GM18519 (cell line): ENCODE measurements around the gene GTF2H4.

Experiments used
- ATAC-seq: cut with Tn5 transposase; IDR thresholded peaks from one replicate; pipeline ENCODE4 v1.9.1; 2021; ENCODE audit warnings: mild to moderate bottlenecking, moderate library complexity; ENCODE audit not compliant: unreplicated experiment, low FRiP score

Gene GTF2H4

DNA sequence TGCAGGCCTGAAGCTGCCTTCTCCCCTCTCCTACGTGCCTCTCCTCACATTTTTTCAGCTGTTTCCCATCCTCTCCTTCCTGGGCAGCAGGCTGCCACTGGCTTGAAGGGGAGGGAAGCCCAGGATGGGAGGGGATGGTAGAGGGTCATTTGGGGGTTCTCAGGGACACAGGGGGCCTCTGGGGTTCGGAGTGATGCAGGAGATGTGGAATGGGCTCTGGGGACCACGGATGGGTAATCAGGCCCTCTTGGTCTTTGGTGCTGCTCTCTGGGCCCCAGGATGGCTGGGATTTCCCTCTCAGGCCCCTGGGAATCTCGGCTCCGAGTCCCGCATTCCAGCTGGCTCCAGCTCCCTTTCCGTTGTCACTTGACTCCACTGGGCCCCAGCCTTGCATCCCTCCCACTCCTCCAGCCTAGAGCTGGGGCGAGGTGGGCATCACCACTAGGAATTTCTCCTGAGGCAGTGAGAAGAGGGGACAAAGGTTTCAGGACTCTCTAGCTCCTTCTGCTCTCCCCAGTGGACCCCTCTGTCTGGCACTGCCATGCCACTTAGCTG lies 25.7 kb upstream of the GTF2H4 start:
- no peak for ATAC-seq

DNA sequence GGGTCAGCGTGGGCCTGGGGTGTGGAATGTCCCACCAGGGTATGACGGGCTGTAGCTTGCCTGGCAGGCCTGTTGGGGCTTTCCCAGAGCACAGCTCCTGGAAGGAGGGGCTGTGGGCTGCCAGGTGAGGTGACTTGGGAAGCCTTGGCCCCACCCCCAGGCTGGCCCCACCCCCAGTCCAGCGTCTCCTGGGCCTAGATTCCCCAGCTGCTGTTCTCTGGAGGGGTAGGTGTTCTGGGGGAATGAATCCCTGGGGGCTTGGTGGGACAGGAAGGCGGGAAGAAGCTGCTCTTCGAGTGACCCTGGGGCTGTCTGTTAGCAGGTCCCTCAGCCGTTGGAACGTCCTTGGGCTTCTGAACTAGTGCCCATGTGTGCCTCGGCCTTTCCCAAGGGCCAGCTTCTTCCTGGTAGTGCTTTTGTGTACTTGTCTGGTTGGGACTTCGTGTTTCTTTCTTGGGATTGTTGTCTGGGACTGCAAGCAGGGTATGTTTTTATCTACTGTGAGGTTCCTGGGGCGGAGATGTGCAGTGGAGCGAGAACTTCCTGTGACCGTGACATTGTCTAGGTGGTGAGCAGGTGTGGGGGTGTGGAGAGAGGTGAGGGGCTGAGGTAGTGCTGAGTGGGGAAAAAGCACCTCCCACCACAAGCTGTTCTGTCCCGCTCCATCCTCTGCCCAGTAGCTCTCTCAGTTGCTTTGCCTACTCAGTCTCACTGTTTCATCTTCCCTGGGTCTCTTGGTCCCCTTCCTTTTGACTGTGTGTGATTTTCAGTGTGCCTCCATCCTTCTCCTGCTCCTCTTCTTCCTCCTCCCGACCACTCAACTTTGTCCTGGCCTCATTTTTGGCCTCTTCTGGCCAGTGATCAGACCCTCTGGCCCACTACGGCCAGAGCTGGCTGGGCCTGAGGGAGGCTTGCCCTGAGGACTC lies 25.0 kb upstream of the GTF2H4 start:
- no peak for ATAC-seq

DNA sequence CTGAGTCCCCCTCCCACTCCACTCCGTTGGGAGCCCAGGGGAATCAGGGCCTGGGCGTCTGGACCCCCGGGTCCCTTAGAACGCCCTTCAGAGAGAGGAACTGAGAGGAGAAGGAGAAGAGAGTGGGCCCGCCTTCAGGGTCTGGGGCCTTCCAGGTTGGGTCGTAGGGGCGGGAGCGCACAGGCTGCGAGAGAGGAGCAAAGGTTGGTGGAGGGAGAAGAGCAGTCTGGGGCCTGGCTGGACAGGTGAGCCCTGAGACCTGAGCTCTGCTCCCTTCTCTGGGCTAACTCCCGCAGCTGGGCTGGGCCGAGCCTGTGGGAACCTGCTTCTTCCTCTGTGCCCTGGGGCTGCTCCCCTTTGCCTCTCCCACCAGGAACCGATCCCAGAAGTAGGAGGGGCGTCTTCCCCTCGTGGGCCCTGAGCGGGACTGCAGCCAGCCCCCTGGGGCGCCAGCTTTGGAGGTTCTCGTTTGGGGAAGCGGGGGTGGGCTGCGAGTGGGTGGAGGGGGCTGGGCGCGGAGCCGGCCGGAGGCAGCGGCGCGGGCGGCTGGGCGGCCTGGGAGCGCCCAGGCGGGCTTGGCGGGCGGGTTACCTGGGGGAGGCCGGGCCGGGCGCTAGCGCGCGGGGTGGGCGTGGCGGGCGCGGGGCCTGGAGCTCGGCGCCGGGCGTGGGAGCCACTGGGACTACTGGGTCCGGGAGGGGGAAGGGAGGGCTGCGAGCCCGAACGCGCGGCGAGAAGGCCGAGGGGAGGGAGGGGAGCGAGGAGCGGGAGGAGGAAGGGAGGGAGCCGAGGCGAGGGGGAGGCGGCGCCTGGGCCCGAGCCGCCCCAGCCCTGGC lies 24.1 kb upstream of the GTF2H4 start, which contains the start of gene DDR1:
DDR1 (plus strand) TSS at position 835 of the 836 bp plus-strand sequence. CDS start 4,211 bp downstream, outside the sequence.
- ATAC-seq: no peak

DNA sequence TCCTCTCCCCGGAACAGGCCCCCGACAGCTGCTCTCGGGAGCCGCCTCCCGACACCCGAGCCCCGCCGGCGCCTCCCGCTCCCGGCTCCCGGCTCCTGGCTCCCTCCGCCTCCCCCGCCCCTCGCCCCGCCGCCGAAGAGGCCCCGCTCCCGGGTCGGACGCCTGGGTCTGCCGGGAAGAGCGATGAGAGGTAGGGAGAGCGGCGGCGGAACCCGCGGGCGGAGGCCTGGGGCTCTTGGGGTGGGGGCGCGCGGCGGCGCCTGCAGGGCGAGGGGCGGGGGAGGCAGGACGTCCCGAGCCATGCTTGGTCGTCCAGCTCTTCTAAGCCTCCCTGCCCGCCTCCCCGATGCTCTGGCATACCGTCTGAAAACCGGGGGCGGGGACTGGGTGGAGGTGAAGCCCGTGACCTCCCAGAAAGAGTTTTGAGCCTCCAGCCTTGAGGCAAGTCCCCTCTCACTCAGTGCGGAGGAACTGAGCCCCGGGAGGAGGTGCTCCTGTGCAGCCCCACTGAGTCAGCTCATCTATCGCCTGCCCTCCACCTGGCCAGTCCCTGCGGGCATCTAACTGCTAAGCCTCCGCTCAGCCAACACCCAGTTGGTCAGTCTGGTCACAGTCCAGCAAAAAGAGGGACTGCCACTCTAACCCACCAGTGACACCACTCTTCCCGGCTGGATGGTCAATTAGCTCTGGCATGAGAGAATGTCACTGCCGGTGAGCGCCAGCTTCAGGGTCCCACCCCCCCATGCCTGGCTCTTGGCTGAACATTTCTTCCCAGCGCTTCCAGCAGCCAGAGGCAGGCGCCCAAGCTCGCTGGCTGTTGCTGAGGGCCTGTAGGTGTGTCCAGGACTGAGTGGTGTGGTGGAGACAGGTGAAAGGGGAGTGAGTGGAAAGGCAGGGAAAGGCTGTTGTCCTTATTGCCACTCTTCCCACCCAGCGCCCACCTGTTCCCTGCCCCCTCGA lies 23.2 kb upstream of the GTF2H4 start:
- ATAC-seq: no peak

DNA sequence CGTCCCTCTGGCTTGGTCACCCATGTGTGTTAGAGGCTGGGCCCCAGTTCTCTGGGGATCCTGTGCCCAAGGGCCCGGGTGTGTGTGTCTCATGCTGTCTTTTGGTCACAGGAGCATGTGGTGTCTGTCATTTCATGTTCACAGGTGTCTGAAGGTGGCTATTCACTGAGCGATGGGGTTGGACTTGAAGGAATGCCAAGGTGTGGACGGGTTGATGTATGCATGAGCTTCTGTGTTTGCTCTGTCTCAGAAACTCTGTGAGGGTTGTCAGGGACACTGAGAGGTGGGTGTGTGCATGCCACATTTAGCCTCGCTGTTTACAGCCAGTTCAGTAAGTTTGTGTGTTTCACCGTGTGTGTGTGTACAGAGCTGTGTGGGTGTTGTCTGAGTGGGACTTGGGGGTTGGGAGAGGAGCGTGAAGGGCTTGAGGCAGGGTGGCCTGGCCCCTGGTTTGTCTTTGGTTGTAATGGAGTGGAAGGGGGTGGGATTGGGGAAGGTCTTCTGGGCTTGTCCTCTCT lies 22.5 kb upstream of the GTF2H4 start:
- ATAC-seq: no peak

- ATAC-seq: no peak
Observed at GRCh38 chr6:30885999-30886896, 21.8 kb upstream of the GTF2H4 start.

GRCh38 chr6:30886897-30887255 lies 21.1 kb upstream of the GTF2H4 start:
- no peak for ATAC-seq

- no peak for ATAC-seq
Observed at GRCh38 chr6:30887901-30888815, 19.8 kb upstream of the GTF2H4 start.

DNA sequence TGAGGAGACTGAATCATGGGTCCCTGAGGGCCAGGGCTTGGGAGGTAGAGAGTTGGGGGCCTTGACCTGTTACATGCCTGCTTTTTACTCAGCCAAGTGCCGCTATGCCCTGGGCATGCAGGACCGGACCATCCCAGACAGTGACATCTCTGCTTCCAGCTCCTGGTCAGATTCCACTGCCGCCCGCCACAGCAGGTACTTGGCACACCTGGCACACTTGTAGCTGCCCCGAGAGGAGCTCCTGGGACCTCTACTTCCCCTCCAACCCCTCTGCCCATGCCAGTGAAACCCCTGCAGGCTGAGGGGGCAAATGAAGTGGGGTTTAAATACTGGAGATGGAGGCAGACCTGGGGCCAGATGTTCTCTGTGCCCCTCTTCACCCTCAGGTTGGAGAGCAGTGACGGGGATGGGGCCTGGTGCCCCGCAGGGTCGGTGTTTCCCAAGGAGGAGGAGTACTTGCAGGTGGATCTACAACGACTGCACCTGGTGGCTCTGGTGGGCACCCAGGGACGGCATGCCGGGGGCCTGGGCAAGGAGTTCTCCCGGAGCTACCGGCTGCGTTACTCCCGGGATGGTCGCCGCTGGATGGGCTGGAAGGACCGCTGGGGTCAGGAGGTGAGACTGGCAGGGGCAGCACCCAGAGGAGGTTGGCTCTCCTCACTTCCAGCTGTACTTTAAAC lies 19.1 kb upstream of the GTF2H4 start:
- ATAC-seq: no peak

GRCh38 chr6:30889496-30889885 lies 18.5 kb upstream of the GTF2H4 start:
- ATAC-seq: no peak

DNA sequence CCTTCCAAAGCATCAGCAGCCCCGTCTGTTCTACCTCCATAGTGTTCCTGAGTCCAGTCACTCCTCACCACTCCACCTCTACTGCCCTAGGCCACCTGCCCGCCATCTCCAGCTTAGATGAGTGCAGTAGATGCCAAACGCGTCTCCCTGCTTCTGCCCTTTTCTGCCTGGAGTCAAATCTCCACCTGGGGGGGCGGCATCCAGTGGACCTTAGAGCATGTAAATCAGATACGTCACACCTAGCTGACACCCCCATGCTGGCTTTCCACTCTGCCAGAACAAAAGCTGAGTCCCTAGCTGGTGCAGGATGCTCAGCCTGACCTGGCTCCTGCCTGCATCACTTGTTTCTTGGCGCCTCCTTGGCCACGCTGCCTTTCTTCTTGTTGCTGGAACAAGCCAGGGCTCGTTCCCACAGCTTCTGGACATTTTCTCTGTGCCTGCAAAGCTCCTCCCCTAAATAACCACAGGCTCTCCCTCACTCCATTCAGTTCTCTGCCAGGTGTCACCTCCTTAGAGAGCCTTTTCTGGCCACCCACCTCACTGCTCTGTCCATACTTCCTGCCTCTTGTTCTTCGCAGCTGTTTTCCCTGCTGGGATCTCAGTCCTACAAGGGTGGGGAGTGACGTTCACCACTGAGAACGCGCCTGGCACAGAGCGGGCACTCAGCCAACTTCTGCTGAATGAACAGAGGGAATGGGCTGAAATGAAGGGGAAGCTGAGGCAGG lies 17.9 kb upstream of the GTF2H4 start:
- ATAC-seq: no peak

GRCh38 chr6:30890646-30891449 lies 17.2 kb upstream of the GTF2H4 start:
- no peak for ATAC-seq

DNA sequence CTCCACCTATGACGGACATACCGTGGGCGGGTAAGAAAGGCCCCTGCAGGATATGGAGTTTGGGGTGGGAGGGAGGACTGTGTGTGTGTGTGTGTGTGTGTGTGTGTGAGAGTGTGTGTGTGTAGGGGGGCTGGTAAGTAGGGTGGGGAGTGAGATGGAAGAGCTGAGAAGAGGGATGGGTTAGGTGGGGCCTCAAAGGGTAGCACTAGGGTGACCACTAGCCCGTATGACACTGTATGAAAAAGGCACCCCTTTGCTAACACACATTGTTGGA lies 16.6 kb upstream of the GTF2H4 start:
- ATAC-seq: no peak

GRCh38 chr6:30891816-30892538 lies 16.0 kb upstream of the GTF2H4 start:
- no peak for ATAC-seq

- no peak for ATAC-seq
Observed at GRCh38 chr6:30893001-30893591, 14.9 kb upstream of the GTF2H4 start.
